Right cardiac atrium (tissue), 5 donors: ENCODE measurements around the gene ARMC5. TPM values are rescaled to one million over a fixed set of nuclear protein-coding genes. Genes with fewer than 3 reads are reported as not detected.

Experiments used
- ATAC-seq, 2 donors: fragments of 200-7000 bp; cut with Tn5 transposase; one replicate each; pipeline versions ENCODE4 v1.8.0 to v1.9.1; 2020; ENCODE audit warnings: moderate library complexity in 2 of 2, mild to moderate bottlenecking in 1 of 2
- DNase-seq, 3 donors: peaks; one replicate each; pipeline ENCODE4 v3.0.0-alpha.2; 2020
- H3K27ac ChIP-seq: one replicate; pipeline ENCODE4 v1.5.1; 2013; ENCODE audit warnings: mild to moderate bottlenecking, low read length, control low read depth, moderate library complexity
- H3K27me3 ChIP-seq: one replicate; pipeline ENCODE4 v1.6.1; 2013; ENCODE audit not compliant: control insufficient read depth, insufficient read depth
- H3K4me1 ChIP-seq: one replicate; pipeline ENCODE4 v1.6.1; 2013; ENCODE audit warnings: low read length; ENCODE audit not compliant: control insufficient read depth, insufficient read depth
- H3K4me3 ChIP-seq: one replicate; pipeline ENCODE4 v1.5.1; 2013; ENCODE audit warnings: low read length, control low read depth
- H3K9me3 ChIP-seq: one replicate; pipeline ENCODE4 v1.6.1; 2013; ENCODE audit warnings: low read length; ENCODE audit not compliant: control insufficient read depth
- WGBS: extraction: QIAGEN DNeasy Blood & Tissue Kit; methylation state at CpG from one replicate; pipeline ENCODE4 v1.1.7; 2013; 5-methylcytosine and 5-hydroxymethylcytosine counted together
- intact Hi-C, 4 donors: fragments of 100-400 bp; cut with DNase I; formaldehyde crosslinking; loops; one replicate each; pipeline versions ENCODE4 v1.11.0 to v1.14.0; 2022 to 2023
- polyA plus RNA-seq: library from polyadenylated mRNA; stranded (reverse); fragments of 200-250 nt; gene quantifications from one replicate; pipeline ENCODE4 v1.2.3, GENCODE V29; 2013
- total RNA-seq, 4 donors: library from RNA; stranded (reverse); fragmentation: NEBNext Ultra II Directional; extraction: Animal tissue kit (Norgen Biotek cat#: 25700); gene quantifications; one replicate each; pipeline ENCODE4 v1.2.1, GENCODE V29; 2021
- donor health status: healthy with polysubstance abuse.
- donor health status: DM: no; HTN: yes; CAD: no.
- donor health status: DM: no; HTN: no; CAD: no.
- donor health status: DM: no; HTN: yes; CAD: no; lungs with severe emphysema.
- donor health status: DM: yes; HTN: yes; CAD: no.

ARMC5 gene
- total and polyA plus RNA-seq, 5 donors = 6.8 to 9.0 (median 7.9) TPM

DNA sequence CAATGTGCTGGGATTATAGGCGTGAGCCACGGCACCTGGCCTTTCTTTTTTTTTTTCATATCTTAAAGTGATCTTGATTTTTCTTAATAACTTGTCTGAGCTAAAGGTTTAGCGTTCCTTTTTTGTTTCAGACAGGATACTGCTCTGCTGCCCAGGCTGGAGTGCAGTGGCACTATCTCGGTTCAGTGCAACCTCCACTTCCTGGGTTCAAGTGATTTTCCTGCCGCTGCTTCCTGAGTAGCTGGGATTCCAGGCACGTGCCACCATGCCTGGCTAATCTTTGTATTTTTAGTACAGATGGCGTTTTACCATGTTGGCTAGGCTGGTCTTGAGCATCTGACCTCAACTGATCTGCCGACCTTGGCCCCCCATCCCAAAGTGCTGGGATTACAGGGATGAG is 44.9 kb downstream of the ARMC5 start:
- H3K4me3 ChIP-seq = no peak overlapping the region
- ATAC-seq = no peak
- no peak overlapping the region for H3K27ac ChIP-seq
- H3K9me3 ChIP-seq = no peaks in the 10 kb centered on the region
- intact Hi-C loops = no loop called here
- WGBS = 40% methylated on average over 8 of the region's 8 CpGs
- peaks cover 3% of the 10 kb centered on the region for H3K4me1 ChIP-seq
- DNase-seq = no peak
- no peaks in the 10 kb centered on the region for H3K27me3 ChIP-seq

DNA sequence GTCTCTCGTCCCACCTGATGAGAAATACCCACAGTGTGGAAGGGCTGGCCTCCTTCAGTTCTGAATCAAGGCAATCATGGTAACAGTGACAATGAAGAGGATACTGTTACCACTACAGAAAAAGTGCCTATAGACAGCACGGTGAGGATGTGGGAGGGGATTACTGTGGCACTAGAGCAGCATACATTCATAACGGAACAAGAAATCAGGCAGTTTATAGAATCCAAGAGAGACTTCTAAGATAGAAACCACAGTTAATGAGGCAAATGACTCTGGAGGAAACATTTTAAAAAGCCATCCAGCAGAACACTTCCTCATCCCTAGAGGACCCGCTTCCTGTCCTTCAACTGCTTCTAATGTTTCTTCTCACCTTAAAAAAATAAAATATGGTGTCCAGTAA is 46.2 kb downstream of the ARMC5 start:
- no peaks in the 10 kb centered on the region for H3K9me3 ChIP-seq
- intact Hi-C loops = no loop called here
- no peak overlapping the region for H3K27ac ChIP-seq
- 66% methylated on average over 4 of the region's 4 CpGs for WGBS
- no peak overlapping the region for H3K4me3 ChIP-seq
- no peaks in the 10 kb centered on the region for H3K27me3 ChIP-seq
- peaks cover 3% of the 10 kb centered on the region for H3K4me1 ChIP-seq
- DNase-seq (no peak), ATAC-seq (no peak)

DNA sequence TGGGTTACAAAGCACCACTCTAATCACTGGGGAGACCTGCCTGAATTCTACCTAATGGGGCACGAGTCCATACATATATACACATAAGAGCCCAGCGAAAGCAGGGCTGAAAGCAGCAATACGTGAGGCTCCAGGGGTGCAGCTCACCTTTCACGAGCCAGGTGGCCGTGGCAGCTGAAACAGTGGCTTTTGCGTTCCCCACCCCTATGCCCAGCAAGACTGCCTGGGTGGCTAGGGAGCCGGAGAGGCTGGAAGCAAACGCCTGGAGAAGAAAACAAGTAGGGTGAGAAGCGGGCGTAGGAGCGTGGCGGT is 48.3 kb downstream of the ARMC5 start:
- ATAC-seq (no peak), DNase-seq (peak in 1 of 3 donors; percentile 63)
- H3K27me3 ChIP-seq = no peaks in the 10 kb centered on the region
- intact Hi-C loops = no loop called here
- H3K4me3 ChIP-seq = peak overlapping the region; percentile 99
- peak overlapping the region; percentile 100 for H3K27ac ChIP-seq
- H3K9me3 ChIP-seq = no peaks in the 10 kb centered on the region
- peaks cover 3% of the 10 kb centered on the region for H3K4me1 ChIP-seq
- 3% methylated on average over 12 of the region's 12 CpGs for WGBS

DNA sequence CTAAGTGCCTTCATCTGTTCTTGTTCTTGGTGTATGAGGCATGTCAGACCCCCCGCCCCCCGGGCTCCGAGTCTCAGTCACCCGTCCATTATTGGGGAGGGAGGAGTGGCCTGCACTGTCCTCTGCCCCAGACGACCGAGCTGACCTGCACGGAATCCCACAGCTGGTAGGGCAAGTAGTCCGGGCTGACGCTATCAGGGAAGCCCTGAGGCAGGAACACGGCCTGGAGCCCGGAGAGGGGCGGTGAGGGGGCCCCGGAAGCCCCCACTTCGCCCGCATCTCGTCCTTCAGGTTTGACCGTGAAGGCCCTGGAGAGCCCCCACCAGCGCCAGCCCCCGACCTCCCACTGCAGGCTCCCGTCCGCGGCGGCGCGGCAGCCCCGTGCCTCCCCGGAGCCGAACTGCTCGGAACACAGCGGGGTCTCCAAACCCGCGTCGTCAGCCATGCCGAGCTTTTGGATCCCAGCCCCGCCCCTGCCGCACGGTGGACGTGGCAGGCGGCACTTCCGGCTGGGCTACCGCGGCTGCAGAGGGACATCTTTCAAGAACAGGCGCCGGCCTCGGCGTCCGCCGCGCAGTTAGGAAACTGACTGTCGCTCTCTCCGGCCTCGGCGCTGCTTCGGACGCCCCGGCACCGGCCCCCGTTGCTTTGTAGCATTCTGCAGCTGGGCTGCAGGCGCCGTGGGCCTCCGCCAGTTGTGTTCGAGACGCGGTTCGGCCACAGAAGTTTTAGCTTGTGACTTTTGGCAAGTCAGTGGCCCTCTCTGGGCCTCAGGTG is 48.8 kb downstream of the ARMC5 start, which contains the start of gene RUSF1:
TSS of gene RUSF1 (minus strand) at position 463 of the 777 bp plus-strand sequence. CDS start at position 445, 18 bp downstream.
- peak; percentile 94 to 98 (median 97) for DNase-seq
- Histone ChIP-seq H3K27me3 (no peaks in the 10 kb centered on the region), H3K4me1 (peaks cover 3% of the 10 kb centered on the region), H3K9me3 (no peaks in the 10 kb centered on the region), H3K27ac (peak within 1 kb of the TSS; percentile 100), H3K4me3 (peak within 1 kb of the TSS; percentile 99)
- WGBS = under 1% methylated on average over 65 of the region's 65 CpGs
- intact Hi-C loops = no loop called here
- ATAC-seq = peak; percentile 96

DNA sequence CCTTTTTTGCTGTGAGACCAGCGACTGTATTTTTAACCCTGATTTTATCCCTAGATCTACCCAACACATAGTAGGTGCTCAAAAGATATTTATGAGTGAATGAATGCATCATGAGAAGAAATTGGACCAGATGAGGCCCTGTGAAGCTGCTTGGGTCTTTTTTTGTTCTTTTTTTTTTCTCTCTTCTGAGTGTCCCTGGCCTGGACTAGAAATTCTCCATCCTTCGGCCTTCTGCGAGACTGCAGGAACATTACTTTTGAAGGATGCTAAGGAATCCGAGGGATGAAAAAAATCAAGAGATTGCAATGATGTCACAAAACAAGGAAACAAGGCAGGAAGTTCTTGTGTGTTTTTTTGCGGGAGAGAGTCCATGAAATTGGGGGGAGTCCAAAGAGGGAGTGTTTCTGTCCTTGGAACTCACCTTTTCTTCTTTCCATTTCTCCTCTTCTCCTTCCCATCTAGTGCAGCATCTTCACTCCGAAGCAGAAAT is 49.5 kb downstream of the ARMC5 start:
- peak; percentile 3 to 18 for ATAC-seq
- Histone ChIP-seq H3K4me3 (peak overlapping the region; percentile 99), H3K27me3 (no peaks in the 10 kb centered on the region), H3K4me1 (peaks cover 3% of the 10 kb centered on the region), H3K27ac (peak overlapping the region; percentile 100), H3K9me3 (no peaks in the 10 kb centered on the region)
- 9% methylated on average over 6 of the region's 6 CpGs for WGBS
- intact Hi-C loops = no loop called here
- DNase-seq = no peak

DNA sequence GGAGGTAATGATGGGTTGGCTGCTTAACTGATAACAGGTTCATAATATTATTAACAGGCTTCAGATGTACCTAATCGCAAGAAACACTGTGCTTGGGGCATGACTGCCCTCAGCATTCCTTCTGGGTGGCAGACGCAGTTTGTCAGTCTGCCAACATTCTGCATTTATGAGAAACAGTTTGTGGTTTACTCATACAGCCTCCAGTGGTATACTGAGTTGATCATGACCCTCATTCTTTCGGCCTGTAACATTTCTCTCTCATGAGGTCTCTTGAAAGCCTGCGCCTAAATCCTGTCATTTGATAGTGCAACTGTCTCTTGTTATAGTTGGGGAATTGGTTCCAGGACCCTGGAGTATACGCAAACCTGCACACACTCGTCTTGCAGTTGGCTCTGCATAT is 53.8 kb downstream of the ARMC5 start:
- Histone ChIP-seq H3K4me3 (no peak overlapping the region), H3K27me3 (no peaks in the 10 kb centered on the region), H3K27ac (no peak overlapping the region), H3K9me3 (no peaks in the 10 kb centered on the region), H3K4me1 (no peaks in the 10 kb centered on the region)
- 70% methylated on average over 6 of the region's 6 CpGs for WGBS
- DNase-seq (no peak), ATAC-seq (no peak)
- intact Hi-C loops = loop anchor here in 1 of 4 donors (10.0 kb wide), 1 partner anchor 362 kb away; the partner anchor contains the start of gene ZNF267

DNA sequence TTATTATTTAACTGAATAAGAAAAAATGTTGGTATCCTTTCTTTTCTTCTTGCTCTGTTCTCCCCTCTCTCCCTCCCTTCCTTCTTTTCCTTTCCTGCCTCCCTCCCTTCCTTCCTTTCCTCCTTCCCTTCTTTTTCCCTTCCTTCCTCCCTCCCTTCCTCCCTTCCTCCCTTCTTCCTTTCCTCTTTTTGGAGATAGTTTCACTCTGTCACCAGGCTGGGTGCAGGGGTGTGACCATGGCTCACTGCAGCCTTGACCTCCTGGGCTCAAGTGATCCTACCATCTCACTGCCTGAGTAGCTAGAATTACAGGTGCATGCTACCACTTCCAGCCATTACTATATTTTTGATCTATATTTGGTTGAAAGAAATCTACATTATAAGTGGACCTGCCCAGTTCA is 54.6 kb downstream of the ARMC5 start:
- ATAC-seq (no peak), DNase-seq (no peak)
- no peak overlapping the region for H3K27ac ChIP-seq
- no peaks in the 10 kb centered on the region for H3K9me3 ChIP-seq
- intact Hi-C loops = loop anchor here in 1 of 4 donors (10.0 kb wide), 1 partner anchor 361 kb away; the partner anchor contains the start of gene ZNF267
- no peaks in the 10 kb centered on the region for H3K27me3 ChIP-seq
- H3K4me1 ChIP-seq = no peaks in the 10 kb centered on the region
- no peak overlapping the region for H3K4me3 ChIP-seq

Other genes with a start within 250 kb of the ARMC5 start
- under 1 TPM in 3 of 4 donors, not detected in 1; 0.03 to 0.31 (median 0.14) TPM for gene TRIM72, start 245.4 kb upstream of the ARMC5 start, total RNA-seq
- 0.11 TPM for gene TRIM72, start 245.4 kb upstream of the ARMC5 start, polyA plus RNA-seq
- not detected for gene PYDC1, start 242.4 kb upstream of the ARMC5 start, total RNA-seq
- gene PYDC1, start 242.4 kb upstream of the ARMC5 start, polyA plus RNA-seq = 0.23 TPM
- 10 to 100 TPM in 2 of 4 donors, 1 to 10 TPM in 2; 7.6 to 13.8 (median 11.0) TPM for gene ITGAM, start 199.5 kb upstream of the ARMC5 start, total RNA-seq
- 3.7 TPM for gene ITGAM, start 199.5 kb upstream of the ARMC5 start, polyA plus RNA-seq
- gene ITGAX, start 104.3 kb upstream of the ARMC5 start, total RNA-seq = 1 to 10 TPM; 1.6 to 2.1 (median 1.9) TPM
- 1.1 TPM for gene ITGAX, start 104.3 kb upstream of the ARMC5 start, polyA plus RNA-seq
- not detected for gene ITGAD, start 66.2 kb upstream of the ARMC5 start, total RNA-seq
- gene ITGAD, start 66.2 kb upstream of the ARMC5 start, polyA plus RNA-seq = not detected
- 1,000 to 10,000 TPM in 2 of 4 donors, 100 to 1,000 TPM in 2; 574 to 1,093 (median 918) TPM for gene COX6A2, start 31.1 kb upstream of the ARMC5 start, total RNA-seq
- gene COX6A2, start 31.1 kb upstream of the ARMC5 start, polyA plus RNA-seq = 4,696 TPM
- 1 to 10 TPM; 2.1 to 4.2 (median 3.1) TPM for gene ZNF843, start 16.7 kb upstream of the ARMC5 start, total RNA-seq
- gene ZNF843, start 16.7 kb upstream of the ARMC5 start, polyA plus RNA-seq = 1.8 TPM
- 10 to 100 TPM; 36.3 to 87.6 (median 55.1) TPM for gene TGFB1I1, start 12.7 kb downstream of the ARMC5 start, total RNA-seq
- 33.2 TPM for gene TGFB1I1, start 12.7 kb downstream of the ARMC5 start, polyA plus RNA-seq
- gene SLC5A2, start 23.6 kb downstream of the ARMC5 start, total RNA-seq = not detected
- 1.2 TPM for gene SLC5A2, start 23.6 kb downstream of the ARMC5 start, polyA plus RNA-seq
- gene RUSF1, start 48.9 kb downstream of the ARMC5 start, total RNA-seq = 10 to 100 TPM; 26.9 to 40.8 (median 28.7) TPM
- 38.9 TPM for gene RUSF1, start 48.9 kb downstream of the ARMC5 start, polyA plus RNA-seq
- not detected for gene AHSP, start 68.4 kb downstream of the ARMC5 start, total RNA-seq
- not detected for gene AHSP, start 68.4 kb downstream of the ARMC5 start, polyA plus RNA-seq